ENCODE measurements around the gene CABLES1. TPM values are rescaled to one million over a fixed set of nuclear protein-coding genes. Genes with fewer than 3 reads are reported as not detected.

Gene CABLES1
- polyA plus RNA-seq, 3 donors = 0.09 to 0.15 TPM; not detected in 1

DNA sequence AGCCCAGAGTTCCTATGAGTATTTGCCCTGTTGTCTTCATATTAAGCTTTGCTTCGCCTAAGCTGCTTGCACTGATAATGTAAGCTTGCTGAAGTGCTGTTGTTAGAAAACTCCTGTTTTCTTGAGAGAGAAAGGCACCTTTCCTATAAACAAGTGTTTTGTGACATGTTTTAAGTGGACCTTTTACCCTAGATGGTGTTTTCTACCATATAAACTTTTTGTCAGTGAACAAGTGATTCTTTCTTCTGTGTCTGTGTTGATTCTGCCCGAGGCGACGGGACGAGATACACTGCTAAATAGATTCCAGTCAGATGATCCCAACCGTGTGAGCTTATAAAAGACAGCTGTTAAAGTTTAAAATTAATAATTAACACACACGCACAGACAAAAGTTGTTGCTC lies 24.1 kb downstream of the CABLES1 start:
- H3K27me3 ChIP-seq (ENCODE audit: control insufficient read depth in 2 of 2, insufficient read depth in 2 of 2, low read length in 2 of 2) = no peaks in the 10 kb centered on the region
- no peak overlapping the region for H3K9ac ChIP-seq (ENCODE audit: insufficient read depth, low read length, poor library complexity, severe bottlenecking)
- Mint-ChIP-seq H3K9me3 (no peaks in the 10 kb centered on the region), H3K27me3 (ENCODE audit: low read depth in 3 of 3) (peaks cover 0 to 3% (median 3%) of the 10 kb centered on the region in 3 donors), H3K27ac (no peak overlapping the region), H3K36me3 (no peaks in the 10 kb centered on the region), H3K4me1 (no peaks in the 10 kb centered on the region), H3K4me3 (no peak overlapping the region)
- H3K4me2 ChIP-seq (replicated peaks; ENCODE audit: extremely low read depth, low read length, poor library complexity, severe bottlenecking) = no peak overlapping the region
- intact Hi-C loops (cut with micrococcal nuclease) = loop anchor here in 1 of 2 donors (10.0 kb wide), 1 partner anchor 175 kb away; no protein-coding TSS in a partner anchor
- WGBS (ENCODE audit: insufficient coverage) = no CpG with 5 or more reads among the region's 7 CpGs
- H3K36me3 ChIP-seq (replicated peaks in 1 of 2; ENCODE audit: control insufficient read depth in 1 of 2, insufficient read depth in 2 of 2, low read length in 2 of 2) = no peaks in the 10 kb centered on the region
- no peaks in the 10 kb centered on the region for H3K4me1 ChIP-seq (ENCODE audit: control insufficient read depth in 1 of 2, insufficient read depth in 2 of 2, low read length in 2 of 2)
- H3K27ac ChIP-seq (ENCODE audit: low read depth in 1 of 2, low read length in 2 of 2) = no peak overlapping the region
- no peaks in the 10 kb centered on the region for H3K79me2 ChIP-seq (ENCODE audit: insufficient read depth, low read length)
- H3K9me3 ChIP-seq (replicated peaks in 1 of 2; ENCODE audit: control insufficient read depth in 1 of 2, insufficient read depth in 1 of 2, low read length in 2 of 2) = no peaks in the 10 kb centered on the region
- TF ChIP-seq, protein P1, sequence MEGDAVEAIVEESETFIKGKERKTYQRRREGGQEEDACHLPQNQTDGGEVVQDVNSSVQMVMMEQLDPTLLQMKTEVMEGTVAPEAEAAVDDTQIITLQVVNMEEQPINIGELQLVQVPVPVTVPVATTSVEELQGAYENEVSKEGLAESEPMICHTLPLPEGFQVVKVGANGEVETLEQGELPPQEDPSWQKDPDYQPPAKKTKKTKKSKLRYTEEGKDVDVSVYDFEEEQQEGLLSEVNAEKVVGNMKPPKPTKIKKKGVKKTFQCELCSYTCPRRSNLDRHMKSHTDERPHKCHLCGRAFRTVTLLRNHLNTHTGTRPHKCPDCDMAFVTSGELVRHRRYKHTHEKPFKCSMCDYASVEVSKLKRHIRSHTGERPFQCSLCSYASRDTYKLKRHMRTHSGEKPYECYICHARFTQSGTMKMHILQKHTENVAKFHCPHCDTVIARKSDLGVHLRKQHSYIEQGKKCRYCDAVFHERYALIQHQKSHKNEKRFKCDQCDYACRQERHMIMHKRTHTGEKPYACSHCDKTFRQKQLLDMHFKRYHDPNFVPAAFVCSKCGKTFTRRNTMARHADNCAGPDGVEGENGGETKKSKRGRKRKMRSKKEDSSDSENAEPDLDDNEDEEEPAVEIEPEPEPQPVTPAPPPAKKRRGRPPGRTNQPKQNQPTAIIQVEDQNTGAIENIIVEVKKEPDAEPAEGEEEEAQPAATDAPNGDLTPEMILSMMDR (IDR thresholded peaks at IDR 0.05) = no peak
- no peak overlapping the region for H2AFZ ChIP-seq (ENCODE audit: insufficient read depth, low read depth, low read length, poor library complexity, severe bottlenecking)
- no peak for DNase-seq
- no peak overlapping the region for H3K4me3 ChIP-seq (replicated peaks in 1 of 3; ENCODE audit: low read depth in 2 of 3, low read length in 3 of 3)
- H4K20me1 ChIP-seq (ENCODE audit: insufficient read depth, low read length) = no peaks in the 10 kb centered on the region

DNA sequence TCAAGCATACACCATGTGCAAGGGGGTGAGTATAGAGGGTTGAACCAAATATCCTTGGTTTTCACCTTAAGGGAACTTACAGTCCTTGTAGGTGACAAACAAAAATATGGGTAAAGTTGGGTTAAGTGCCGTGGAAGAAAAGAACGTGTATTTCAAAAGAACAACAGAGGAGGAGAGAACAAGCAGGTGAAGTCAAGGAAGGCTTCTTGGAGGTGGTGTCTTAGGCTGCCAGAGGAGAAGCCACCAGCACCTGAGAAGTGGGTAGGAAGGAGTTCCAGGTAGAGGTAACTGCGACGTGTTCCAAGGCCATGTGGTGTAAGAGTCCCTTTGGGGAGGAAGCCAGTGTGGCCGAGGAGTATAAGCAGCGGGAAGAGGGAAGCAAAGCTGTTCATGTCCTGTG lies 27.2 kb downstream of the CABLES1 start:
- TF ChIP-seq, protein P1 (IDR thresholded peaks at IDR 0.05) = no peak
- WGBS (ENCODE audit: insufficient coverage) = 82% methylated on average over 6 of the region's 6 CpGs
- no peaks in the 10 kb centered on the region for H3K9me3 Mint-ChIP-seq
- Histone ChIP-seq H3K27ac (ENCODE audit: low read depth in 1 of 2, low read length in 2 of 2) (no peak overlapping the region), H3K27me3 (ENCODE audit: control insufficient read depth in 2 of 2, insufficient read depth in 2 of 2, low read length in 2 of 2) (no peaks in the 10 kb centered on the region), H3K4me1 (ENCODE audit: control insufficient read depth in 1 of 2, insufficient read depth in 2 of 2, low read length in 2 of 2) (no peaks in the 10 kb centered on the region), H3K36me3 (replicated peaks in 1 of 2; ENCODE audit: control insufficient read depth in 1 of 2, insufficient read depth in 2 of 2, low read length in 2 of 2) (no peaks in the 10 kb centered on the region), H4K20me1 (ENCODE audit: insufficient read depth, low read length) (no peaks in the 10 kb centered on the region), H3K4me2 (replicated peaks; ENCODE audit: extremely low read depth, low read length, poor library complexity, severe bottlenecking) (no peak overlapping the region), H3K79me2 (ENCODE audit: insufficient read depth, low read length) (no peaks in the 10 kb centered on the region), H3K9me3 (replicated peaks in 1 of 2; ENCODE audit: control insufficient read depth in 1 of 2, insufficient read depth in 1 of 2, low read length in 2 of 2) (no peaks in the 10 kb centered on the region), H3K9ac (ENCODE audit: insufficient read depth, low read length, poor library complexity, severe bottlenecking) (no peak overlapping the region), H3K4me3 (replicated peaks in 1 of 3; ENCODE audit: low read depth in 2 of 3, low read length in 3 of 3) (no peak overlapping the region), H2AFZ (ENCODE audit: insufficient read depth, low read depth, low read length, poor library complexity, severe bottlenecking) (no peak overlapping the region)
- no peak for DNase-seq
- H3K27me3 Mint-ChIP-seq (ENCODE audit: low read depth in 3 of 3) = peaks cover 0 to 3% (median 2%) of the 10 kb centered on the region in 3 donors
- intact Hi-C loops (cut with micrococcal nuclease) = no loop called here
- H3K4me3 Mint-ChIP-seq = no peak overlapping the region
- H3K27ac Mint-ChIP-seq = no peak overlapping the region
- no peaks in the 10 kb centered on the region for H3K36me3 Mint-ChIP-seq
- H3K4me1 Mint-ChIP-seq = no peaks in the 10 kb centered on the region
